NAMALWA (cell line): ENCODE results near the gene PLET1.
A peak's percentile ranks its signal among the peaks of the same experiment; 100 is the strongest.

ENCODE experiments used
- DNase-seq: peaks from one replicate; pipeline ENCODE4 v3.0.0-alpha.2; 2015; ENCODE audit warnings: low spot score

The PLET1 gene

GRCh38 chr11:112281726-112282125 lies 21.1 kb upstream of the PLET1 start:
- DNase-seq: no peak

GRCh38 chr11:112280268-112281126 lies 19.8 kb upstream of the PLET1 start:
- DNase-seq: peak; percentile 90

GRCh38 chr11:112279901-112280267 lies 19.2 kb upstream of the PLET1 start:
- DNase-seq: peak; percentile 71

- DNase-seq: no peak
Observed at GRCh38 chr11:112278803-112279202, 18.1 kb upstream of the PLET1 start.

- DNase-seq: no peak
Observed at GRCh38 chr11:112277941-112278340, 17.3 kb upstream of the PLET1 start.

- DNase-seq: no peak
Observed at GRCh38 chr11:112277029-112277428, 16.4 kb upstream of the PLET1 start.

- DNase-seq: no peak
Observed at GRCh38 chr11:112274007-112274783, 13.5 kb upstream of the PLET1 start.

- DNase-seq: no peak
Observed at GRCh38 chr11:112273066-112273465, 12.4 kb upstream of the PLET1 start.

- no peak for DNase-seq
Observed at GRCh38 chr11:112271242-112271641, 10.6 kb upstream of the PLET1 start.

- DNase-seq: no peak
Observed at GRCh38 chr11:112270551-112271180, 10.0 kb upstream of the PLET1 start.

- DNase-seq: no peak
Observed at GRCh38 chr11:112269139-112269538, 8.5 kb upstream of the PLET1 start.

GRCh38 chr11:112268406-112268805 lies 7.7 kb upstream of the PLET1 start:
- no peak for DNase-seq

- no peak for DNase-seq
Observed at GRCh38 chr11:112267188-112267591, 6.5 kb upstream of the PLET1 start.

GRCh38 chr11:112266410-112266778 lies 5.7 kb upstream of the PLET1 start:
- DNase-seq: no peak

GRCh38 chr11:112265659-112266409 lies 5.2 kb upstream of the PLET1 start:
- DNase-seq: no peak

- DNase-seq: no peak
Observed at GRCh38 chr11:112255067-112255720, 5.5 kb downstream of the PLET1 start.

- DNase-seq: no peak
Observed at GRCh38 chr11:112253605-112254242, 6.9 kb downstream of the PLET1 start.

- DNase-seq: no peak
Observed at GRCh38 chr11:112249871-112250610, 10.6 kb downstream of the PLET1 start.

GRCh38 chr11:112248201-112248600 lies 12.5 kb downstream of the PLET1 start:
- no peak for DNase-seq

- no peak for DNase-seq
Observed at GRCh38 chr11:112247201-112247600, 13.5 kb downstream of the PLET1 start.
